GM23338 (cell line): Measurements from ENCODE around the gene IDNK. TPM values are rescaled to one million over a fixed set of nuclear protein-coding genes. Genes with fewer than 3 reads are reported as not detected.

Source experiments
- ATAC-seq: fragments of 200-7000 bp; cut with Tn5 transposase; 3 replicates; pipeline ENCODE4 v1.9.1; 2020
- DNase-seq: peaks from one replicate; pipeline ENCODE4 v3.0.0-alpha.2; 2015; ENCODE audit warnings: low spot score
- H2AFZ ChIP-seq: fragments of 200-600 bp; sonication (generic); 2 replicates; pipeline ENCODE4 v1.8.0; 2016; ENCODE audit warnings: antibody characterized with exemption, mild to moderate bottlenecking, moderate library complexity
- H3F3A ChIP-seq: fragments of 200-600 bp; sonication (generic); replicated peaks from 2 replicates; pipeline ENCODE4 v1.8.0; 2017; ENCODE audit warnings: antibody characterized with exemption, mixed run types, low read depth
- H3K27ac ChIP-seq: fragments of 200-600 bp; sonication (generic); 2 replicates; pipeline ENCODE4 v1.6.1; 2016; ENCODE audit warnings: low read depth
- H3K27me3 ChIP-seq: fragments of 200-600 bp; sonication (generic); 2 replicates; pipeline ENCODE4 v1.8.0; 2016; ENCODE audit warnings: mild to moderate bottlenecking, mixed run types, moderate library complexity; ENCODE audit not compliant: insufficient read depth
- H3K36me3 ChIP-seq: fragments of 200-600 bp; sonication (generic); 2 replicates; pipeline ENCODE4 v1.8.0; 2016; ENCODE audit warnings: mild to moderate bottlenecking; ENCODE audit not compliant: insufficient read depth
- H3K4me1 ChIP-seq: fragments of 200-600 bp; sonication (generic); 2 replicates; pipeline ENCODE4 v1.8.0; 2016; ENCODE audit warnings: mild to moderate bottlenecking, moderate library complexity; ENCODE audit not compliant: insufficient read depth
- H3K4me2 ChIP-seq: fragments of 200-600 bp; sonication (generic); 2 replicates; pipeline ENCODE4 v1.7.1; 2017; ENCODE audit warnings: mixed run types
- H3K4me3 ChIP-seq: fragments of 200-600 bp; sonication (generic); 2 replicates; pipeline ENCODE4 v1.6.1; 2016; ENCODE audit warnings: mixed run types
- H3K79me2 ChIP-seq: fragments of 200-600 bp; sonication (generic); replicated peaks from 2 replicates; pipeline ENCODE4 v1.8.0; 2017; ENCODE audit warnings: mild to moderate bottlenecking; ENCODE audit not compliant: insufficient read depth
- H3K9me2 ChIP-seq: fragments of 200-600 bp; sonication (generic); 2 replicates; pipeline ENCODE4 v1.8.0; 2017; ENCODE audit not compliant: insufficient read depth
- H4K20me1 ChIP-seq: fragments of 200-600 bp; sonication (generic); replicated peaks from 2 replicates; pipeline ENCODE4 v1.8.0; 2017; ENCODE audit warnings: mild to moderate bottlenecking; ENCODE audit not compliant: insufficient read depth
- H3K27ac Mint-ChIP-seq: 2 replicates; pipeline ENCODE4 v1.8.0; 2020; ENCODE audit warnings: inconsistent platforms, mild to moderate bottlenecking, moderate library complexity, mixed read lengths
- H3K27me3 Mint-ChIP-seq: 3 replicates; pipeline ENCODE4 v1.8.0; 2022; ENCODE audit warnings: low read depth, mild to moderate bottlenecking, moderate library complexity, mixed read lengths, inconsistent platforms; ENCODE audit not compliant: insufficient read depth, poor library complexity
- H3K36me3 Mint-ChIP-seq: 3 replicates; pipeline ENCODE4 v1.8.0; 2021; ENCODE audit warnings: low read depth, mild to moderate bottlenecking, inconsistent platforms, moderate library complexity, mixed read lengths
- H3K4me1 Mint-ChIP-seq: 3 replicates; pipeline ENCODE4 v1.8.0; 2020; ENCODE audit warnings: mild to moderate bottlenecking, inconsistent platforms, mixed read lengths
- H3K4me3 Mint-ChIP-seq: 3 replicates; pipeline ENCODE4 v1.8.0; 2021; ENCODE audit warnings: moderate library complexity, mild to moderate bottlenecking, inconsistent platforms, mixed read lengths
- H3K9me3 Mint-ChIP-seq: 3 replicates; pipeline ENCODE4 v1.8.0; 2020; ENCODE audit warnings: moderate library complexity, mild to moderate bottlenecking, inconsistent platforms, mixed read lengths
- CREB1 ChIP-seq: fragments of 250-450 bp; sonication (Bioruptor Pico); IDR thresholded peaks from 2 replicates; pipeline ENCODE4 v1.5.0; 2020; ENCODE audit warnings: low read depth, mild to moderate bottlenecking, moderate library complexity
- ETS1 ChIP-seq: IDR thresholded peaks from 2 replicates; pipeline ENCODE4 v1.6.1; 2016; ENCODE audit warnings: antibody characterized with exemption
- EZH2 ChIP-seq: fragments of 200-600 bp; sonication (generic); IDR thresholded peaks from one replicate; pipeline ENCODE4 v1.8.0; 2017; ENCODE audit warnings: antibody characterized with exemption, mild to moderate bottlenecking, low read depth; ENCODE audit not compliant: unreplicated experiment
- JUNB ChIP-seq: IDR thresholded peaks from one replicate; pipeline ENCODE4 v1.6.1; 2016; ENCODE audit warnings: antibody characterized with exemption; ENCODE audit not compliant: unreplicated experiment
- NANOG ChIP-seq: IDR thresholded peaks from 2 replicates; pipeline ENCODE4 v1.6.1; 2016; ENCODE audit warnings: antibody characterized with exemption, borderline replicate concordance
- POLR2AphosphoS5 ChIP-seq: IDR thresholded peaks from 2 replicates; pipeline ENCODE4 v1.6.1; 2016; ENCODE audit warnings: antibody characterized with exemption, low read depth
- REST ChIP-seq: IDR thresholded peaks from one replicate; pipeline ENCODE4 v1.6.1; 2018; ENCODE audit warnings: antibody characterized with exemption; ENCODE audit not compliant: unreplicated experiment
- STAT1 ChIP-seq: IDR thresholded peaks from one replicate; pipeline ENCODE4 v1.6.1; 2016; ENCODE audit warnings: antibody characterized with exemption; ENCODE audit not compliant: unreplicated experiment
- ZNF114 ChIP-seq: fragments of 250-450 bp; sonication (Bioruptor Pico); IDR thresholded peaks from 2 replicates; pipeline ENCODE4 v1.5.0; 2020; ENCODE audit warnings: mild to moderate bottlenecking, moderate library complexity
- ZNF462 ChIP-seq: fragments of 250-450 bp; sonication (Bioruptor Pico); IDR thresholded peaks from 2 replicates; pipeline ENCODE4 v1.5.0; 2020; ENCODE audit warnings: mild to moderate bottlenecking, moderate library complexity
- polyA plus RNA-seq: library from polyadenylated mRNA; unstranded; fragments of >200 nt; fragmentation: Nextera tagmentation; extraction: Ambion mirVana; gene quantifications from 2 replicates; pipeline ENCODE4 v1.2.1, GENCODE V29; 2016
- total RNA-seq: library from RNA; depleted of rRNA; stranded (reverse); fragments of >200 nt; shearing (Covaris generic); gene quantifications from 2 replicates; pipeline ENCODE4 v1.2.3, GENCODE V29; 2014

The IDNK gene
- total and polyA plus RNA-seq, 2 experiments from 2014 or later, result 0.21 to 0.94 TPM

- TF ChIP-seq ZNF462 (CRISPR knock-in tag) (no peak), POLR2AphosphoS5 (no peak), EZH2 (no peak), JUNB (no peak), CREB1 (CRISPR knock-in tag) (no peak)
Observed at GRCh38 chr9:83633255-83633654, 10.3 kb downstream of the IDNK start (continued).

- ATAC-seq (no peak), DNase-seq (no peak)
- Histone ChIP-seq H3K79me2 (no peaks in the 10 kb centered on the region), H3K4me1 (peaks cover 17% of the 10 kb centered on the region), H3K4me2 (no peak overlapping the region), H3K36me3 (no peaks in the 10 kb centered on the region), H3F3A (no peaks in the 10 kb centered on the region), H4K20me1 (no peaks in the 10 kb centered on the region), H3K9me2 (no peaks in the 10 kb centered on the region), H3K27ac (no peak overlapping the region), H3K4me3 (no peak overlapping the region), H3K27me3 (no peaks in the 10 kb centered on the region), H2AFZ (no peak overlapping the region)
- H3K36me3 Mint-ChIP-seq, result no peaks in the 10 kb centered on the region
- H3K27me3 Mint-ChIP-seq, result peaks cover 5% of the 10 kb centered on the region
- H3K4me3 Mint-ChIP-seq, result no peak overlapping the region
- H3K27ac Mint-ChIP-seq, result no peak overlapping the region
- H3K4me1 Mint-ChIP-seq, result peaks cover 34% of the 10 kb centered on the region
- no peaks in the 10 kb centered on the region for H3K9me3 Mint-ChIP-seq
- TF ChIP-seq JUNB (no peak), ETS1 (no peak), REST (no peak), STAT1 (no peak), NANOG (no peak), ZNF114 (no peak), CREB1 (CRISPR knock-in tag) (no peak), EZH2 (no peak)
Observed at GRCh38 chr9:83633676-83634075, 10.7 kb downstream of the IDNK start.
